ENCODE measurements around the gene TRAF3IP3. TPM values are rescaled to one million over a fixed set of nuclear protein-coding genes. Genes with fewer than 3 reads are reported as not detected.
A peak's percentile ranks its signal among the peaks of the same experiment; 100 is the strongest.

The TRAF3IP3 gene
- total RNA-seq, 6 experiments from 2014 or later, result 0.24 TPM; not detected in 5

DNA sequence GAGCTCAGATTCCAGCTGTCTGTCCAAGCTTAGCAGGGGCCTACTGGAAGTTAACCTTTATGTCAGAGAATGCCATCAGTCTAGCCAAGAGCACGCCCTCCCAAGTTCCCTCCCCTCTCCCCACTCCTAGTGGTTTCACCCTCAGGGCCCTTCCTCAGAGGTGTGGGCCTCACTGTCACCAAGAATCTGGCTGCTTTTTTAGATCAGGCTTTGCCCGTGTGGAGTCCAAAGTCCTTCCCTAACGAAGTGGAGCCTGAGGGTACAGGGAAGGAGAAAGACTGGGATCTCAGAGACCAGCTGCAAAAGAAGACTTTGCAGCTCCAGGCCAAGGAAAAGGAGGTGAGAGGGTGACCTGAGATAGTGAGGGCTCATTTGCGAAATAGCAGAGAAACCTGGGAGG lies 24.4 kb downstream of the TRAF3IP3 start:
- H3K36me3 Mint-ChIP-seq (ENCODE audit: low read depth), result peaks cover 5% of the 10 kb centered on the region; the same call in 1 of the 2 replicates
- TF ChIP-seq, protein P1, sequence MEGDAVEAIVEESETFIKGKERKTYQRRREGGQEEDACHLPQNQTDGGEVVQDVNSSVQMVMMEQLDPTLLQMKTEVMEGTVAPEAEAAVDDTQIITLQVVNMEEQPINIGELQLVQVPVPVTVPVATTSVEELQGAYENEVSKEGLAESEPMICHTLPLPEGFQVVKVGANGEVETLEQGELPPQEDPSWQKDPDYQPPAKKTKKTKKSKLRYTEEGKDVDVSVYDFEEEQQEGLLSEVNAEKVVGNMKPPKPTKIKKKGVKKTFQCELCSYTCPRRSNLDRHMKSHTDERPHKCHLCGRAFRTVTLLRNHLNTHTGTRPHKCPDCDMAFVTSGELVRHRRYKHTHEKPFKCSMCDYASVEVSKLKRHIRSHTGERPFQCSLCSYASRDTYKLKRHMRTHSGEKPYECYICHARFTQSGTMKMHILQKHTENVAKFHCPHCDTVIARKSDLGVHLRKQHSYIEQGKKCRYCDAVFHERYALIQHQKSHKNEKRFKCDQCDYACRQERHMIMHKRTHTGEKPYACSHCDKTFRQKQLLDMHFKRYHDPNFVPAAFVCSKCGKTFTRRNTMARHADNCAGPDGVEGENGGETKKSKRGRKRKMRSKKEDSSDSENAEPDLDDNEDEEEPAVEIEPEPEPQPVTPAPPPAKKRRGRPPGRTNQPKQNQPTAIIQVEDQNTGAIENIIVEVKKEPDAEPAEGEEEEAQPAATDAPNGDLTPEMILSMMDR (IDR thresholded peaks at IDR 0.05), result no peak
- no peak overlapping the region for H3K27ac Mint-ChIP-seq
- no peaks in the 10 kb centered on the region for H3K9me3 Mint-ChIP-seq
- no peaks in the 10 kb centered on the region; the same call in 1 of the 2 replicates for H3K27me3 Mint-ChIP-seq (ENCODE audit: insufficient read depth)
- no peak overlapping the region for H3K4me3 Mint-ChIP-seq
- no peak for DNase-seq
- peaks cover 15% of the 10 kb centered on the region for H3K4me1 Mint-ChIP-seq (ENCODE audit: low read depth)

DNA sequence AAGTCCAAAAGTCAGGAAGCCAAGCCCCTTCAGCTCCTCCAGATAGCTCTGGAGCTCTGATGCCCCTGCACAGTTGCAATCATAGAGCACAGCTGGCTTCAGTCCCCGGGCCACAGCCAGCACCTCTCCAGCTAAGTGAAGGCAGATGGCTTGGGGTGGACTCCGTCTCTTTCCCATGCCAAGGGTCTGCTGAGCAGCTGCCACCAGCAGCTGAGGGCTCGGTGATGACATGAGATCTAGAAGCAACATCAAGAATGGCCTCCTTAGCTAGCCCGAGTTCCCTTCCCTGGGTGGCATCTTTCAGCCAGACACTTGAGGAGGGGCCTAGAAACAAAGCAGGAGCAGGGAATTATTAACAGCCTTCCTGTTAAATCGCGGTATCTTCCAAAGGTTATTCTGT lies 27.5 kb downstream of the TRAF3IP3 start:
- no peak for DNase-seq
- H3K27ac Mint-ChIP-seq, result peak overlapping the region; percentile 95; the same call in 1 of the 2 replicates
- TF ChIP-seq, protein P1 (IDR thresholded peaks at IDR 0.05), result no peak
- no peaks in the 10 kb centered on the region for H3K27me3 Mint-ChIP-seq (ENCODE audit: insufficient read depth)
- H3K4me3 Mint-ChIP-seq, result peak overlapping the region; percentile 99
- peaks cover 5% of the 10 kb centered on the region; the same call in 1 of the 2 replicates for H3K36me3 Mint-ChIP-seq (ENCODE audit: low read depth)
- H3K9me3 Mint-ChIP-seq, result no peaks in the 10 kb centered on the region
- peaks cover 15% of the 10 kb centered on the region for H3K4me1 Mint-ChIP-seq (ENCODE audit: low read depth)

DNA sequence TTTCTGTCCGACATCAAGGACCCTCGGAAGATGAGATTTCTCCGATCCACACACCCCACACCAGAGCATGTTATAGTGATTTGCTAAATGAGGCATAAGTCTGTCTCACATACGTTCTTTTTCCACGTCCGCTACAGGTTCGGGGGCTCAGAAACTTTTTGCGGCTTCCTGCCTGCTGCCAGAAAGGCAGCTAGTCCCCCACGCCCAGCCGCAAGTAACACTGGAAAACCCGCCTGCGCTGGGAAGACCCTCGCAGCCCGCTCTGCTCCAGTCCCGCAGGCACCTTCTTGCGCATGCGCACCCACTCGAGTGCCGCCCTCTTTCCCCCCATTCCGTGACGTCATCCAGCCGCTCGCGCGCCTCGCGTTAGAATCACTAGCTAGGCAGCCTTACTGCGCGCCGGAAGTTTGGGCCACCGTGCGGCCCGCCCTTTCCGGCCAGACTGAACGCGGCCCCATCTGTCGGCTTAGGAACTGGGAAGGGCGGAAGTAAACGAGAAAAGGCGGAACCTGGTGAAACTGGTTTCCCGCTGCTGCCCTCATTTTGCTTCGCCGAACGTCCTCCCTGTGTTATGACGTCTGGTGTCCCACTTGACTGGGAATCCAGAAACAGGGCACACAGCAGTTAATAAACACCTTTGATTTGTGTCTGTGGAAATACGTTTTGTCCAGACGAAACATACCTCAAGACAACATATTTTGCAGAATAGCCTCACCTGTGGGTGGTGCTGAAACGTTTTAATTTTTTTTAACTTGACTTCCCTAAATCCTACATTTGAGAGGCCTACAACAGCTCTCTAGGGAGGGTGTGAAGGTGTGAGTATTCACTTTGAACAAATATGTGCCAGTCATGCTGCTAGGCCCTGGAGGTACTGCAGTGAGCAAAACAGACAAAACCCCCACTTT lies 28.7 kb downstream of the TRAF3IP3 start, which contains the start of gene C1orf74:
C1orf74 (minus strand) TSS at position 295 of the 905 bp plus-strand sequence. CDS start 925 bp downstream, outside the sequence.
- H3K27me3 Mint-ChIP-seq (ENCODE audit: insufficient read depth), result peaks cover 3% of the 10 kb centered on the region; the same call in 1 of the 2 replicates
- H3K4me1 Mint-ChIP-seq (ENCODE audit: low read depth), result peaks cover 15% of the 10 kb centered on the region
- H3K4me3 Mint-ChIP-seq, result peak within 1 kb of the TSS; percentile 99
- TF ChIP-seq, protein P1 (IDR thresholded peaks at IDR 0.05), result no peak
- peaks cover 5% of the 10 kb centered on the region; the same call in 1 of the 2 replicates for H3K36me3 Mint-ChIP-seq (ENCODE audit: low read depth)
- H3K27ac Mint-ChIP-seq, result peak within 1 kb of the TSS; percentile 95
- peak; percentile 96 for DNase-seq
- H3K9me3 Mint-ChIP-seq, result no peaks in the 10 kb centered on the region

GRCh38 chr1:209785592-209785991 lies 29.7 kb downstream of the TRAF3IP3 start:
- Mint-ChIP-seq H3K27me3 (ENCODE audit: insufficient read depth) (peaks cover 3% of the 10 kb centered on the region; the same call in 1 of the 2 replicates), H3K36me3 (ENCODE audit: low read depth) (peaks cover 5% of the 10 kb centered on the region; the same call in 1 of the 2 replicates), H3K27ac (no peak overlapping the region), H3K9me3 (no peaks in the 10 kb centered on the region), H3K4me3 (no peak overlapping the region), H3K4me1 (ENCODE audit: low read depth) (peaks cover 25% of the 10 kb centered on the region)
- DNase-seq, result no peak
- TF ChIP-seq, protein P1 (IDR thresholded peaks at IDR 0.05), result no peak

GRCh38 chr1:209786146-209786545 lies 30.3 kb downstream of the TRAF3IP3 start:
- TF ChIP-seq, protein P1 (IDR thresholded peaks at IDR 0.05), result no peak
- DNase-seq, result no peak
- Mint-ChIP-seq H3K4me1 (ENCODE audit: low read depth) (peaks cover 27% of the 10 kb centered on the region), H3K27ac (no peak overlapping the region), H3K4me3 (no peak overlapping the region), H3K27me3 (ENCODE audit: insufficient read depth) (peaks cover 3% of the 10 kb centered on the region; the same call in 1 of the 2 replicates), H3K9me3 (no peaks in the 10 kb centered on the region), H3K36me3 (ENCODE audit: low read depth) (peaks cover 5% of the 10 kb centered on the region; the same call in 1 of the 2 replicates)
